GM18526 (cell line): ENCODE measurements around the gene GPATCH3.

Experiments
- POLR2A ChIP-seq: IDR thresholded peaks from 3 replicates; pipeline ENCODE4 v1.6.1; 2011; ENCODE audit not compliant: insufficient read length; ENCODE audit errors: extremely low read depth

GPATCH3 gene

GRCh38 chr1:26889551-26890466 is 10.5 kb downstream of the GPATCH3 start, which contains the start of gene GPN2:
Gene GPN2 (minus strand): TSS chr1:26890283. CDS start chr1:26890096, 187 bp downstream.
- peak; percentile 81 for TF ChIP-seq POLR2A

DNA sequence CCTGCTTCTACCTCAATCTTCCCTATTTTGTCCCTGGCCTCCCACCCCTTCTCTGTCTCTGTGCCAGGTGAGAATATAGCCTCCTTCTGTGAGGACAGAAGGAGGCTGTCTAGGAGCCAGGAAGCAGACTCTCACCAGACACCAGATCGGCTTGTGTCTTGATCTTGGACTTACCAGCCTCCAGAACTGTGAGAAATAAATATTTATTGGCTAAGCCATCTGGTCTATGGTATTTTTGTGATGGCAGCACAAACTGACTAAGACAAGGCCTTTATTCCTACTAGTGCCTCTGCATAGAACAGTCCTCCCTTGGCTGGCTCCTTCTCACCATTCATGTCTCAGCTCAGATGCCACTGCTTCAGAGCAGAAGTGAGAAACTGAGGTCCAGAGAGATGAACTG is 12.0 kb downstream of the GPATCH3 start:
- no peak for TF ChIP-seq POLR2A

DNA sequence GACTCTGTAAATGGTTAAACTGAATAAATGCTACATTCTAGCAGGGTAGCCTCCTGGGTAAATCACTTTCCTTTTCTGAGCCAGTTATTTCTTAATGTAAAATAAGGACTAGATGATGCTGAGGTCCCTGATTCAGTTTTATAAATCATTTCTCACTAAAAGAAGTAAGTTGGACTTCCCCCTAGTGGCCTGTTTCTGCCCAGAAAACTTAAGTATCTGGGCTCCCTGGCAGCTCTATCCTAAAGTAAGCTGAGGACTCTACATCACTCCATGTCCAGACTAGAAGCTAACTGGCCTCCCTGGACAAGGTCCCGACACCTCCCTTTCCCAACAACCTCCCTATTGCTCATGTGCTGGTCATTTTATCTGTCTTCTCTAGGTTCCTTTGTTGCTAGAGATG is 13.1 kb downstream of the GPATCH3 start:
- no peak for TF ChIP-seq POLR2A

DNA sequence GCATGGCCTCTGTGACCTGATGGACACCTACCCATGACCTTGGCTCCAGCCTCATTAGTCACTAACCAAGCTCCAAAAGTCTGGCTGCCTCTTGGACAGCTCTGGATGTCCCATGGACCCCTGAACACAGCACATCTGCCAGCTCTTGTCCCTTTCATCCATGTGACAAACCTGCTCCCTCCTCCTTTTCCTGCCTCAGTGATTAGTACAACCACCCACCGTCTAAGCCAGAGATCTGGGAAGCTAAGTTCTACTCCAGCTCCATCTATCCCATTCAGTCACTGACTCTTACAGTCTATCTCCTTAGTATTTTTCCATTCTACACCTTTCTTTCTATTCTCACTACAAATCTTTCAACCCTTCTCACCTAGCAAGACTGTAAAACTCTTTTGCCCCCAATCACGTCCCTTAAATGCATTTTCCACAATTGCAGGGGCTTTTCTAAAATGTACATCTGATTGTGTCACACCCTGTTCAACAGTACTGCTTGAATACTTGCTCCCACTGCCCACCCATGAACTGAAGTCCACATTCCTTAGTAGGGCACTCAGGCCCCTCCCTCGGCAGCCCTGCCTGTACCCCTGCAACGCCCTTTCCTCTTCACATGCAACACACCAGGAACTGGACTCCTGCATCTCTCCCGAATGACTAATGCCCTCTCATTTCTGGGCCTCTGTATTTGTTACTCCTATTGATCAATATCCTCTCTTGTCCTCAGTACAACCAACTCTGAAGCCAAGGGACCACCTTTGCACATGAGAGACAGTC is 17.4 kb downstream of the GPATCH3 start:
- TF ChIP-seq POLR2A: no peak

DNA sequence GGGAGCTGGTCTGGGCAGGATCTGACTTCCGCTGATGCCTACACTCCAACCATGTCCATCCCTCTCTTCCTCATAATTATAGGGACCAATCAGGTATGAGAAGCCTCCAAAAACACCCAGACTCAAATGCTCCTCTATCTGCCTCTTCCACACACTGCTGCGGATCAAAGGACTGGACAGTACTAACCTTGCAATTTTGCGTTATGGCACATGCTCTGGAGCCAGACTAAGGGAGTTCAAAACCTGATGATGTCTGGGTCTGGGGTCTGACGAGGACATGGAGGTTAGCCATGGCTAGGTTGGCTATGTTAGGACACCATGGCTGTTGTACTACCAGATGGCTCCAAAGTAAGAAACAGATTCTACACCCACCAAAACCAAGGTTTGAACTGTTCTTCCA is 20.5 kb downstream of the GPATCH3 start:
- no peak for TF ChIP-seq POLR2A

DNA sequence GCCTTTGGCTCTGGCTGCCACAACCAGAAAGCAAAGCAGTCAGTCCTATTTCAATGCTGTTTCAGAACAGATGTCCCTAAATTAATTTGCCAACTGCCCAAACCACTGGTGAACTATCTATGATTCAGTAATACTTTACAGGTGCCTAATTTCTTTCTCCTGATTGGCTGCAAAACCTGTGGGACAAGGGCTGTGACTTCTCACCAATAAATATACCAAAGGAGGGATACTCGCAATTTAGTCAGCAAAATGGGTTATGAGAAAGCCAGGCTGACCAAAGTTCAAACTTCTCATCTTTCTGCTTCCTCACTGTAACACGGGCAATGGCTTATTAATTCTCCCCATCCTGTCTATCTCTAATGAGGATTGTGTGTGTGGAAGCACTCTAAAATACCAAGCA is 22.9 kb downstream of the GPATCH3 start:
- TF ChIP-seq POLR2A: no peak

DNA sequence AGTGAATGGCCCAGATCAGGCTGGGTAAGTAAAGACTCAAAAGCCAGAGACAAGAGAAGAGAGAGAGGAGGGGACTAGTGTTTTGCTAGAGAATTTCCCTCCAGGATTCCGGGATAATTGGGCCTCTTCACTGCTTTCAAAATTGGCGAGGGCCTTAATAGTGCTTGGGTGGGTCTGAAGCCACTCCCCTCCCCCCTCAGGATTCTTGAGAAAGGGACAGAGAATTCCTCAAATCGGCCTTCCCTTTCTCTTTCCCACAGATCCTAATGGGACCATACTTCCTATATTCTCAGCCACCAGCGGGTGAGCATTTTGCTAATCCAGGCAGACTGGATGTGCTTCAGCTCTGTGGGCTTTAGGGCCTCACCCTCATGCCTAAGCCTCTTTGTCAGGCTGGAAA is 25.4 kb downstream of the GPATCH3 start:
- TF ChIP-seq POLR2A: no peak

- TF ChIP-seq POLR2A: peak; percentile 99
Observed at GRCh38 chr1:26864610-26865480, 35.4 kb downstream of the GPATCH3 start.

GRCh38 chr1:26863685-26864077 is 36.6 kb downstream of the GPATCH3 start:
- no peak for TF ChIP-seq POLR2A

DNA sequence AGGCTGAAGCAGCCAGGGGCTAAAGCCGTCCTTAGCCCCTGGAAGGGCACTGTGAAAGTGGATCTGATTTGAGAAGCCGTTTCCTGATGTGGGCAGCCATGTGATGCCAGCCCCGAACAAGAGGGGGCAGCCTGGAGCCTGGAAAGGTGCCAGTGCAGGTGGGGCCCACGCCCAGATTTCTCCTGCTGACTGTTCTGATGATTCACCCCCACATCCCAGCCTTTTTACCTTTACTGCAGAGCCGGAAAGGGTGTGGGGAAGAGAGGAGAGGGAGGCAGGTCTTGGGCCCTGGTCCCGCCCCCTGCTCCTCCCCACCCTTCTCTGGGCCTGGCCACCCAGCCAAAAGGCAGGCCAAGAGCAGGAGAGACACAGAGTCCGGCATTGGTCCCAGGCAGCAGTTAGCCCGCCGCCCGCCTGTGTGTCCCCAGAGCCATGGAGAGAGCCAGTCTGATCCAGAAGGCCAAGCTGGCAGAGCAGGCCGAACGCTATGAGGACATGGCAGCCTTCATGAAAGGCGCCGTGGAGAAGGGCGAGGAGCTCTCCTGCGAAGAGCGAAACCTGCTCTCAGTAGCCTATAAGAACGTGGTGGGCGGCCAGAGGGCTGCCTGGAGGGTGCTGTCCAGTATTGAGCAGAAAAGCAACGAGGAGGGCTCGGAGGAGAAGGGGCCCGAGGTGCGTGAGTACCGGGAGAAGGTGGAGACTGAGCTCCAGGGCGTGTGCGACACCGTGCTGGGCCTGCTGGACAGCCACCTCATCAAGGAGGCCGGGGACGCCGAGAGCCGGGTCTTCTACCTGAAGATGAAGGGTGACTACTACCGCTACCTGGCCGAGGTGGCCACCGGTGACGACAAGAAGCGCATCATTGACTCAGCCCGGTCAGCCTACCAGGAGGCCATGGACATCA is 37.2 kb downstream of the GPATCH3 start, which contains the start of gene SFN:
SFN (plus strand) TSS at position 369 of the 904 bp plus-strand sequence; CDS start at position 433, 64 bp downstream.
- TF ChIP-seq POLR2A: no peak

GRCh38 chr1:26861889-26862378 is 38.3 kb downstream of the GPATCH3 start:
- no peak for TF ChIP-seq POLR2A

DNA sequence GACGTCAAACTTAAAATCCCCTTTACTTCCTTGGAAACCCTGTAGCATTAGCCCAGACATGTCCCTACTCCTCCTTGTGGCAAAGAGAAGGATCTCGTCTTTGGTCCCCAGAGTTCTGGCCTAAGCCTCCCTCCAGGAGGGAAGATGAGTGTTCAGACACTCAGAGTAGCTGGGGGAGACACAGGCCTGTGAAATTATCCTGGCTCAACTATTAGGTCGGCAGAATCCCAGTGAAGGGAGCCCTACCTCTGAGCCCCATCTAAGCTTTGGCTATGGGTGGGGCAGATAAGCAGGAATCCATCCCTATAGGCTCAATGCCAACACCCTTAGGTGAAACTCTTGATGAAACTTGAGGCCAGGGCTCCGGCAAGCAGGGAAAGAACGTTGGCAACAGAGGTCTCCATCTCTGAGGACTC is 39.0 kb downstream of the GPATCH3 start:
- no peak for TF ChIP-seq POLR2A

DNA sequence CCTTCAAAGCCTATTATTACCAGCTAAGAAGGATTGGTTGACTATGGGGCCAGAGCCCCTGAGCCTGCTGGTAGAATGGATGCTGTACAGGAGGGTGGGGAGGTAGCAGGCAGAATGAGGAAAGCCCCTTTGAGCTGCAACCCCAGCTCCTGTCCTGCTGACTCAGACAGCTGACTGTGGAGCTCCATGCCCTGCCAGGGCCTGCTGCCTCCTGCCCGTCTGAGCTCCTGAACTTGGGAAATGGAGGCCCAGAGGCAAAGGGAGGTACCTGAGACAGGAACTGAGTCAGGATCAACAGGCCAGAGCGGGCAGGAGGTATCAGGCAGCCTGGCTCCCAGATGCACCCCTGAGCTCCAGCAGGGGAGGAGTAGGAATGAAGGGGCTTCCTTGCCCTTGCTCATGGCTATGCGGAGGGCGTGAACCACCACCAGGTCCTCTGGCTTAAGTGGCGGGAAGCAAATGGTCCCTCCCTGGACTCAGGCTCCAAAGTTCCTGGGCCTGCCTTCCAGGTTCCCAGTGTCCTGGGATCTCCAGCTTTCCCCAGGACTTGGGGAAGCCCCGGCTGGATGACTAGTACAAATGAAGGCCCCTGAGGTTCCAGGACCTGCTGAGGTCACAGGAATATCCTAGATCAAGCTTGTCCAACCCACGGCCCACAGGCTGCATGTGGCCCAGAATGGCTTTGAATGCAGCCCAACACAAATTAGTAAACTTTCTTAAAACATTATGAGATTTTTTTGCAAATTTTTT is 41.2 kb downstream of the GPATCH3 start:
- TF ChIP-seq POLR2A: no peak
